Measurements from ENCODE around the gene FYTTD1.

Gene FYTTD1

DNA sequence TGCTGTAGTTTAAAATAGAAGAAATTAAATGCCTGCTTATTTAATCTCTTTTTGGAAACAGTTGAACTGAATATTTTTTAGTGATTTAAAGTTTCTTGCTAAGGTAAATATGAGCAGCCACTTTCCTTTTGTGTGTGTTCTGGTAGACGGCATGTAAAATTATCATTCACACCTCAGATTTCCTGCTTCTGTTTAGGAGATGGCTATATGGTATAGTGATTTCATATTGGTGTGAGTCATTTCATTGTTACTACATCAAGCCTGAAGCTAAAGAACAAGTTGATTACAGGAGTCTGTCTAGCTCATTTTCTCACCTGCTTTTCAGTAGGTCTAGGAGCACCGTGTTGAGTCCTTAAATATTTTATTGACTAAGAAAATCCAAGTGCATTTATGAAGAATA is 43.6 kb downstream of the FYTTD1 start:
- DNase-seq (ENCODE audit: low read depth), result no peak

DNA sequence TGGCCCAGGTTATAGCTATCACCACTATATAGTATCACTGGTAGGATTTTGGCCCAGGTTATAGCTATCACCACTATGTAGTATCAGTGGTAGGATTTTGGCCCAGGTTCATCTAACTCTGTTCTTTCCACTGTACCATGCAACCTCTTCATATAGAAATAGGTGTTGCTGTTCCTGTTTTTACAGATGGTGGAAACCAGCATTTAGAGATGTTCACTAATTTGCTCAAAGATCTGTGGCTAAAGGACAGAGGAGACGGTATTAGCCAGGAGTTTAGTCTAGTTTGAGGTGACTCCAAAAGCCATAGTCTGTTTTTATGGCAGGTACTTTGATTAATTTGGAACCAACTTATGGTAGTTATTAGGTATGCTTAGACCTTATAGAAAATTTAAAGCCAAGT is 44.4 kb downstream of the FYTTD1 start:
- no peak for DNase-seq (ENCODE audit: low read depth)

DNA sequence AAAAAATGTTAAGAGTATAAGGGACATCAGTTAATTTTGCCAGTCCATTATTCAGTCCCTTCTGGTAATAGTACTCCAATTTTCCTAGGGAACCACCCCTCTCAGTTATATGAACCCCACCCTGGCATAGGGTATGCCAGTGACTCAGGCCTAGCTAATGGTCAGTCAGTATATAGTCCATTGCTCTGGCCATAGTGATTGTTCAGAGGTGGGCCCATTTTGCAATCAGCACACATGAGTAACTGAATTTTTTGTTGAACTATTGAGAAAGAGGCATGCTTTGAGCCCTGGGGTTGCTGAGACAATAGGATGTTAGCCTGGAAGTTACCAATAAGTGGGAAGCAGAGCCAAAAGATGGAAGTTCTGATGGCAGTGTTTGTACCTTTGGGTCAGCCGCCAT is 45.5 kb downstream of the FYTTD1 start:
- DNase-seq (ENCODE audit: low read depth), result no peak

DNA sequence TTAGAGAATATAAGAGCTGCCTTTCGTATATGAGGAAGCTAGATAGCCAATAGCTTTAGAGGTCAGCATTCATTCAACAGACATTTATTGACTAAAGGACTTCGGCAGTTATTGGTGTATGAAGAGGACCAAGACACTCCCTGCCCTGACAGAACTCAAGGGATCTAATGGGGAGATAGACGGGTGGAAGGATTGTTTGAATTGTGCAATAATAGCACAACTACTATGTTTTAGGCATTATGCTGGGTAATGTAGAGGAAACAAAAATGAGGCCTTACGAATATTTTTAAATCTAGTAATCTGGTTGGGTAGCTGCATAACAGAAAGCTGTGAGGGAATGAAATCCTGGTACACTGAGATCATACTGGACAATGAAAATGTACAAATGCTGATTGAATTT is 46.4 kb downstream of the FYTTD1 start:
- no peak for DNase-seq (ENCODE audit: low read depth)

DNA sequence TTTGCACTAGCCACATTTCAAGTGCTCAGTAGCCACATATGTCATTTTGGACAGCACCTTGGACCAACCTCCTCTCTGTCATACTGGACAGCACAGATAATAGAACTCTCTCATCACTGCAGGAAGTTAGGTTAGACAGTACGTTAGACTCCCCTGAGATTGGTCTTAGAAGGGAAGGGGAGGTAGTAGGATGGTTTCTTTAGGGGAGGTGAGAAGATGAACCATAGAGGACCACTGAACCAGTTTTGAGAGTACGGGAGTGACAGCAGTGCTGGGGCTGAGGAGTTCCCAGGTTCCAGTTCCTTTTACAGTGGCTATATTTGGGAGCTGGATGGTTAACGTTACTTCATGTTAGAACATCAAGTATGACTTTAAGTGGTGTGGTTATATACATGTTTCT is 49.2 kb downstream of the FYTTD1 start:
- no peak for DNase-seq (ENCODE audit: low read depth)

DNA sequence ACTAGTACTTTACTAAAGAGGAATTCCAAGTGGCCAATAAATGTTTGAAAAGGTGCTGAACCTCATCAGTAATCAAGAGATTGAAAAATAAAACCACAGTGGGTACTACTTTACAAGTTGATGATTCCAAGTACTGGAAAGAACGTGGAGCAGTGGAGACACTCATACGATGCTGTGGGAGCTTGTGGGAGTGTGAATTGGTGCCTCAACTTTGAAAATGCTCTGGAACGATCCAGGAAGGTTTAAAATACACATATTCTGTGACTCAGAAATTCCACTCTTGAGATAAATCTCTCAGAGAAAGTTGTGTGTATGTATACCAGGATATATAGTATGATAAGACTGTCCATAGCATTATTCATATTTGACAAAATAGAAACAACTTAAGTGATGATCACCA is 50.7 kb downstream of the FYTTD1 start:
- DNase-seq (ENCODE audit: low read depth), result no peak

DNA sequence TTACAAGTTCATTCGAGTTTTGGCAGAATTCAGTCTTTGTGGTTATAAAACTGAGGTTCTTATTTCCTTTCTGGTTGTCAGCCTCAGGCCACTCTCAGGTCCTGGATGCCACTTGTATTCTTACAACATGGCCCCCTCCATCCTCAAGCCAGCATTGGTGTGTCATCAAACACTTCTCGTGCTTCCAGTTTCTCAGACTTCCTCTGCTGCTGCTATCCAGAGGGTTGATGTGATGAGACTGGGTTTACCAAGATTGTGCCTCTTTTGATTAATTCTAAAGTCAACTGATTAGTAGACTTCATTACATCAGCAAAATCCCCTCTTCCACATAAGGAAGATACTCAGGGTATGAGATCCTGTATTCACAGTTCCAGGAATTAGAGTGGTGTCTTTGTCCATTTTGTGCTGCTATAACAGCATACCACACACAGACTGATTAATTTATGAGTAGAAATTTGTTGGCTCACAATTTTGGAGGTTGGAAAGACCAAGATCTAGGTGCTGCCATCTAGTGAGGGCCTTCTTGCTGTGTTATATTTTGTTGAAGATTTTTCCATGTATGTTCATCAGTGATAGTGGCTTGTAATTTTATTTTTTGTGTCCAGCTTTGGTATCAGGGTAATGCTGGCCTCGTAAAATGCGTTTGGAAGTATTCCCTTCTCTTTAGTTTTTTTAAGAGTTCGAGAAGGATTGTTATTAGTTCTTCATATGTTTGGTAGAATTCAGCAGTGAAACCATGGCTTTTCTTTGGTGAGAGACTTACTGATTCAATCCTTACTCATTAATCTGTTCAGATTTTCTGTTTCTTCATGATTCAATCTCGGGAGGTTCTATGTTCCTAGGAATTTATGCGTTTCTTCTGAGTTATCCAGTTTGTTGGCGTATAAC is 52.5 kb downstream of the FYTTD1 start:
- DNase-seq (ENCODE audit: low read depth), result no peak

DNA sequence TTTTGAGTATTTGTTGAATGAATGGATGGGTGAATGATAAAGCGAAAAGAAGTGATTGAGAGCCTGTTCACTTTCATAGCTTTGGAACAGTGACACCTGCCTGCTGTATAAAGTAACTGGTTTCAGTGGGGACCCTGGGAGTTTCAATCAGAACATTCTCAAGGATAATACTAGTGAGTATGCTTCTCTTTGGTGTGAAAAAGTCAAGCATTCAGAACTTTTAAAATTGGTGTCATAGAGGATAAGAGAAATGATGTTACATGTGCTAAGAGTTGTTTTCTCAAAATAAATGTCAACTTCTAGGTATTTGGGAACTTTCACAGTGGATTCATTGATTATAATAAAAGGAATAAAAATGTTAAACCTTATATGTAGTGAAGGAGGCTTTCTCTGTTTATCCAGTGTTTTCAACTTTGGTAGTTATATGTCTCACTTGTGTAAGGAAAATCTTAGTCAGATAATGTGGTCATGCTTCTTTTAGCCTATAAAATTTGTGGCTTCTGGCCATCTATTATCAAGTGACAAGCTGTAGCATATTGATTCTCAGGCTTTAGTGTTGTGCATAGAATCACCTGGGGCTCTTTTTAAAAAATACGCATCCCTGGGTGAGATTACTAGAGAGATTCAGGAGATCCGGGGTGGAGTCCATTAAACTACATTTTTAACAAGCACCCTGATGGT is 53.2 kb downstream of the FYTTD1 start:
- DNase-seq (ENCODE audit: low read depth), result no peak

DNA sequence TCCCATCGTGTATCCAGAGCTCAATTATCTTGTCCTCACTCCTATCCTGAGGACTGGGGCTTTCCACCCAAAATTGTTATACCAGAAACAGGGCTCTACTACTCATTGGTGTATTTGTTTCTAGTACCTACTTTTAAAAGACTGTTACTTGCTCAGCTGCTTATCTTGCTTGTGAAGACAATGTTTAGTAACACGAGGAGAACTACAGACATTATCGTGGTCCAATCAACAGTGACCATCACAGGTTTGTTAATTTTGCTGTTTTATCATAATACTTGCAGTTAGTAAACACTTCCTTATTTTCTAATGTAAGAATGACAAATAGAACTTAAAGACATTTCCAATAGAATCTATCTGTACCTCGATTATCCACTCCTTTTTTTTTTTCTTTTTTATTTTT is 54.8 kb downstream of the FYTTD1 start:
- DNase-seq (ENCODE audit: low read depth), result no peak

DNA sequence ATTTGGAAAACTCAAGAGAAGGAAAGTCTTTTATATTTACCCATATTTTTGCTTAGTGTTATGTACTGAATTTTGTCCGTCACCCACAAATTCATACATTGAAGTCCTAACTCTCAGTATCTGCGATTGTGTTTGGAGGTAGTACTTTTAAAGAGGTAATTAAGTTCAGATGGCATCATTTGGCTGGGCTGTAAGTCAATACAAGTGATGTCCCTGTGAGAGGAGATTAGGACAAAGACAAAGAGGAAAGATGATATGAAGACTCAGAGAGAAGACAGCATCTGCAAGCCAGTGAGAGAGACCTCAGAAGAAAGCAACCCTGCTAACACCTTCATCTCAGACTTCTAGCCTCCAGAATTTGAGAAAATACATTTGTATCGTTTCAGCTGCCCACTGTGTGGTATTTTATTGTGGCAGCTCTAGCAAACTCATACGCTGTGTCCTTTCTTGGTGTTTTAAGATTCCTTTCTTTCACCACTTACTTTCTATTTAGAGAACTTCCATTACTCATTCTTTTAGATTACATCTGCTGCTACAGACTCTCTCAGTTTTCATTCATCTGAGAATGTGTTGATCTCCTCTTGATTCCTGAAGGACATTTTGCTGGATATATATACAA is 58.4 kb downstream of the FYTTD1 start:
- no peak for DNase-seq (ENCODE audit: low read depth)

DNA sequence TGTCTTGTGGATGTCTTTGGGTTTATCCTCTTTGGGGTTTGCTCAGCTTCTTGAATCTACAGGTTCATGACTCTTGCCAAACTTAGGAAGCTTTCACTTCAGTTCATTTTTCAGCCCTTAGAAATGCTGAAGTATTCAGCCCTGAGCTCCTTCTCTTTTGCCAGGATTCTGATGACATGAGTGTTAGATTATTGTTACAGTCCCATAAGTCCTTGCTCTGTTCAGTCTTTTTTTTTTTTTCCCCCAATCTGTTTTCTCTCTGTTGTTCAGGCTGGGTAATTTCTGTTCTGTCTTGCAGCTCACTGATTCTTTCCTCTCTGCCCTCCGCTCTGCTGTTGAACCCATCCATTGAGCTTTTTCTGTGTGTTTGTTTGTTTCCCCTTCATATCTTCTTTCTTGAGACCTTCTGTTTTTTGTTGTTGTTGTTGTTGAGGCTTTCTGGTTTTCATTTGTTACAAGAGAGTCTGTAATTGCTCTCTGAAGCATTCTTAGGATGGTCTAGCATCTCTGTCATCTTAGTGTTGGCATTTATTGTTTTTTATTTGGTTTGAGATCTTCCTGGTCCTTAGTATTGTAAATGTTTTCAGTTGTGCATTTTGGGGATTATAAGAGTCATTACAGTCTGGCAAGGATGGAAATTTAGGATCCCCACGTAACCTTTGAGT is 59.8 kb downstream of the FYTTD1 start:
- DNase-seq (ENCODE audit: low read depth), result no peak

DNA sequence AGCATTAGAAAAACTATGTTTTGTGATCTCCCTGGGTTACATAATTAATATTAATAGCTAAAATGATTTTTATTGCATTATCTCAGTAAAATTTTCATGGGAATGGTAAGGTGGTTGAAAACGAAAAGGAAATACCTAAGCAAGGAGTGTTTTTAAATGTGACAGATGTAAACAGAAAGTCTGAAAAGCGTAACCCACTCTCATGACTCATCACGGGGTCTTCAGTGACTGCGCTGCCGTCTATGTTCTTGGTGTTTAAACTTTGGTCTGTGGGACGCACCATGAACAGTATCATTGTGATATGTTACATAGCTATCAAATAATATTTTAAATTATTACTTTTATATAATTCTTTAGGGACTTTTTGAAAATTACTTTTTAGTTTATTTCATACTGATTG is 61.2 kb downstream of the FYTTD1 start:
- no peak for DNase-seq (ENCODE audit: low read depth)

DNA sequence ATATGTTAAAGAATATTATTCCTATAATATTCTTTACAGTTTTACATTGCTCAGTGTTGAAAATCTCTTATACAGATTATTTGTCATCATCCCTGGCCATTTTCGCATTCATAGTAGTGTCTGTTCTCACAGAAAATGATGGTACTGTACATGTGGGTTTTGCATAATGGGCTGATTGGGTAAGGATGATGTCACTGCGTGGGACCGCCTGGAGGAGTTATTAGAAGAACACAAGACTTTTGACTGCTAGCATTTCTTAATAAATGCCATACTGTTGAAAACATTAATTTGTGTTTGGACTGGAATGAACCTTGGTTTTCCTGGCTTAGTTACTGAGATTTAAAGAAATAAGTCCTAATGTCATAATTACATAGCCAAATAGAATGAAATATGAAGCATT is 61.7 kb downstream of the FYTTD1 start:
- no peak for DNase-seq (ENCODE audit: low read depth)

DNA sequence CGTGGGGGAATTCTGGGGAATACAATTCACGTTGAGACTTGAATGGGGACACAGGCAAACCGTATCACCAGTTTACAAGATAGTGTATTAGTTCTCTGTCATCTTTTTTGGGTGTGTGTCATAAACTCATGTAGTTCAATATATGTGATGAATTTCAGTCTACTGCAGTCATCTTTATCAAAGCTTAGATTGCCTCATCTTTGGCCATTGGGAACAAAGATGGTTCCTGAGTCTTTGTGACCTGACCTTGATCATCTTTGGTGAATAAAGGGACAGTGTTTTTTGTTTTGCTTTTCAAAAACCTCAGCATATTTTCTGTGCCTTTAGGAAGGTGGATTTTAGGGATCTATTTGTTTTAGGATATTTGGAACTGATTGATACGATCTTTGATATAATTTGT is 64.7 kb downstream of the FYTTD1 start:
- no peak for DNase-seq (ENCODE audit: low read depth)

DNA sequence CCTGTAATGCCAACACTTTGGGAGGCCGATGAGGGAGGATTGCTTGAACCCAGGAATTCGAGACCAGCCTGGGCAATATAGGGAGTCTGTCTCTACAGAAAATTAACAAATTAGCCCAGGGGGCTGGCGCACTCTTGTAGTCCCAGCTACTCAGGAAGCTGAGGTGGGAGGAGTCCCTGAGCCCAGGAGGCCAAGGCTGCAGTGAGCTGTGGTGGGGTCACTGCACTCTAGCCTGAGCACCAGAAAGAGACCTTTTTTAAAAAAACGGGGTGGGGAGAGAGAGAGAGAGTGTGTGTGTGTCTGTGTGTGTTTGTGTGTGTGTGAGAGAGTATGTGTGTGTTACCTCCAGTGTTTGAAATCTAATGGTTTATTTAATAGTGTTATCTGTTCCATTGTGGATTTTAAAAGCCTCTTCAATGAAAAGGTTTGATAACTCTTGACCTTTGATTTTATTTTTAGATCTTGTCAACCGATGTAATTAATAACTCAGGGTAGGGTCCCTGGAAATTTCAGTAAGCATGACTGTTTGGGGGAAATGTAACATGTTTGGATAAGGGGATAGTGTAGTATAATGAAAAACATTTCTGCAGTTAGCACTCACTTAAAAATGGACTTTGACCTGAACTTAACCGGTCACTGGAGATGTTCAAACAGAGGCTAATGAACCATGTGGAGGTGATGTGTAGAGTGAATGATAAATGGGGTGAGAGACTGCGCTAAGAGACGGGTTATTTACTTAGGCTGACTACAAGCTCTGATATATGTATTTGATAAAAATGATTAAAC is 71.1 kb downstream of the FYTTD1 start:
- DNase-seq (ENCODE audit: low read depth), result no peak

DNA sequence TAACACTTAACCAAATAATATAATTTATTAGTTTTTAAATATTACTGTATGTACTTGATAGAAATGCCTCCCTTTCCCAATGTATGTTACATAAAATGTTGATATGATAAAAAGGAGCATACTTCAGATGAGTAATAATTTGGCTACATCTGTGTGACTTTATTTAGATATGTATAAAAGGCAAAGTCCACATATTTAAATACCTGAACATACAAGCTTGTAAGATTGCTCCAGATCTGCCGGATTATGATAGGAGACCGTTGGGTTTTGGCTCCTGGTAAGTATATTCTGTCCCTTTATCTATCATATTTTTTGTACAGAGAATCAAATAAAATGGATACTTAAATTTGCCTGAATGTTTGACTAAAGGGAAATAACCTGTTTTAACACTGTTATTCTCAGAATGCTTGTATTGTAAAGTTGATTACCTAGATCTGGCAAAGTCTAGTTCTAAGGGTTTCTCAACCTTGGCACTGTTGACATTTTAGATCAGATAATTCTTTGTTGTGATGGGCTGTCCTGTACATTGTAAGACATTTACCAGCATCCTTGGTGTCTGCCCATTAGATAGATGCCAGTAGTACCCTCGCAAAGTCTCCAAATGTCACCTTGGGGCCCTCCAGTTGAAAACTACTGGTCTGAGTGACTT is 79.8 kb downstream of the FYTTD1 start:
- no peak for DNase-seq (ENCODE audit: low read depth)

DNA sequence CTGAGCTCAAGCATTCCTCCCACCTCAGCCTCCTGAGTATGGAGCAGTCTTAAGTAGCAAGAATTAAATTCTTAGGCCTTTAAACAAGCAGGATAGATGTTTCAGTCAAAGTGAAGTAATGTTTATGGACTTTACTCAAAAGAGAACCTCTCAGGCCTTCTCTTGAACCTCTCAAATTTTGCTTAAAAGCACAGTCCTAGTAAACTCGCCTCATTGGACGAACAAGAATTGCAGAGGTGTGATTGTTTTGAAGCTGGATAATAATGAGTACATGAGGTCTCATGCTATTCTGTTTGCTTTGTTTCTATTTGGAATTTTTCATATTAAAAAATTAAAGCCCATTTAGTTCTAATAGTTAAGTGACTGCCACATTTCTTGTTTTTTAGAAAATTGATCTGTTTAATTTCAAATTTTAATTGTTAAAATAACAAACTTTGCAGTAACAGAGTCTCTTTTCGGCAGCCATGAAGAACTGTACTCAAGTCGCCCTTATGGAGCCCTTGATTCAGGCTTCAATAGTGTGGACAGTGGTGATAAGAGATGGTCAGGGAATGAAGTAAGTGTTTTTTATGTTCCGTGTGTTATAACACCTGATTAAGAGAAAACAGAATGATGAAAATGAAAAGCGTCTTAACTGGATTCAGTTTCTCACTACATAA is 80.8 kb downstream of the FYTTD1 start:
- no peak for DNase-seq (ENCODE audit: low read depth)

DNA sequence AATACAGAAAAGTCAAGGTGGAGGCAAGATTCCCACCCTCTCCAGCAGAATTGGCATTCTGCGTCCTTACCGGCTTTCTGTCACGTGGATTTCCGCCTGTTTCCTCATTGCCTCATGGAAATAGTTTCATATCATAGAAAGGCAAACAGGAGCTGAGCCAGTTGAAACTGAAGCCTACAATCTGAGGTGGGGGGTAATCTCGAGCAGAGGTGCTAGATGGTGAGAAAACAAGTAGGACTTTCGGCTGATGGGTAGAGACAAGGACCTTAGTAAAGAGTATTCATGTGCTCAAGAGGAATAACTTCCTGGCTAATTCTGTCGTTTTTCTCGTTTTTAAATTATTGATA is 81.3 kb downstream of the FYTTD1 start:
- DNase-seq (ENCODE audit: low read depth), result no peak

DNA sequence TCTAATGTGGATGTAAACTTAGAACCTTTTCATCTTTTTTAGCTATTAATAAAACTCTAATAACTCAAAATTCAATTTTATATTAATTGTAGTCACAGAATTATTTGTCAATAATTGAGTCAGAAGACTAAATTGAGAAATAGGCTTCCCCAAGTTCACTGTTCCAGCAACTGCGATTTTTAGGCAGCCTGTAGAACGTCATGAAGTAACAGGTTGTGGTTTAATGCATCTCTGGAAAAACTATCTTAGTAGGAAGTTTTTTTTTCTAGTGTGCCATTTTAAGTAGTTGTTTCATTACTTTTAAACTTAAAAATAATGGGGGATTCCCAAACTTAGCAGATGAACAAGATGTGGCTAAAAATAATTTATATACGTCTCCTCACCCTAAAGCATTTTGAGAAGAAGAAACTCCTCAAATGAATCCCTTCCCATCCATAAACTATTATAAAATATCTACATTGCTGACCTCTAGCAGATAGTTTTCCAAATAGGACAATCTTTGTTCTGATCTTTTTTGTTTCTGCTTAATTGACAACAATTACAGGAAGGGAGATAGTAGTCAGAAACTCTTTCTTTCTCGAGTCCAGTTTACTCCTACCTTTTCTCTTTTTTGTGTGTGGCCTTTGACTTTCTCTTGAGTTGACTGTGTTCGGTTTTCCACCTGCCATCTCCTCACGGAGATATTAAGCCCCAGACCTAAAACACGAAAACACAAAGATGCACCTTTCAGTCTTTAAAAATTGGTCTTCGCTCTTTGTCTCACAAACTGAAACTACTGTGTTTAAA is 84.4 kb downstream of the FYTTD1 start:
- no peak for DNase-seq (ENCODE audit: low read depth)

DNA sequence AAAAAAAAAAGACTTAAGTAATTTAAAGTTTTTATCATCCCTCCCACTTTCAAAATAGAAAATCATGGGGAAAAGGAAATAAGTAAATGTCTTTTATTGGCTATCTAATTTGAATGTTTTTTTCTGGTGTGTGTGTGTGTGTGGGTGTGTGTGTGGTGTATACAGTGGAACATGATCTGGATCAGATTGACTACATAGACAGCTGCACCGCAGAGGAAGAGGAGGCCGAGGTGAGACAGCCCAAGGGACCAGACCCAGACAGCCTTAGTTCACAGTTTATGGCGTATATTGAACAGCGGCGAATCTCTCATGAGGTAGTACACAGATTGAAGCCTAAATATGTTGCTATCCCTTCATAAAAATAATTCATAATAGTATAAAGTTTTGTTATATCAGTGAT is 85.8 kb downstream of the FYTTD1 start:
- DNase-seq (ENCODE audit: low read depth), result no peak
